Measurements from ENCODE around the gene PDF. TPM values are rescaled to one million over a fixed set of nuclear protein-coding genes. Genes with fewer than 3 reads are reported as not detected.
A peak's percentile ranks its signal among the peaks of the same experiment; 100 is the strongest.

PDF gene
- total and polyA plus RNA-seq, 2 of the 13 experiments (the other 11 are each of a cell fraction or from before 2014, with no cell fraction given): 12.4 to 48.8 TPM

GRCh38 chr16:69326172-69326873 lies 4.1 kb downstream of the PDF start (continued):
- TF ChIP-seq ZNF574 (CRISPR knock-in tag; IDR thresholded peaks at IDR 0.05) (peak; percentile 92), GTF3A (CRISPR knock-in tag; conservative IDR thresholded peaks at IDR 0.05) (no peak), ZNF292 (CRISPR knock-in tag; IDR thresholded peaks at IDR 0.05; ENCODE audit: borderline replicate concordance, low read depth) (peak; percentile 90; the same call in 1 of the 2 replicates), ZMYM4 (CRISPR knock-in tag; IDR thresholded peaks at IDR 0.05) (0 out of 2 replicates have a peak, but pooled peaks have one; percentile 56), ISL2 (CRISPR knock-in tag; IDR thresholded peaks at IDR 0.05) (no peak; the same call in 1 of the 2 replicates), ZNF598 (CRISPR knock-in tag; IDR thresholded peaks at IDR 0.05; ENCODE audit: borderline replicate concordance) (peak; percentile 46; the same call in 1 of the 2 replicates), ZBTB37 (CRISPR knock-in tag; IDR thresholded peaks at IDR 0.05) (no peak), ERF (CRISPR knock-in tag; IDR thresholded peaks at IDR 0.05) (peak; percentile 77), CAMTA2 (CRISPR knock-in tag; IDR thresholded peaks at IDR 0.05; ENCODE audit: borderline replicate concordance) (no peak), PAF1 (CRISPR knock-in tag; IDR thresholded peaks at IDR 0.05) (no peak), SMYD3 (CRISPR knock-in tag; IDR thresholded peaks at IDR 0.05) (peak; percentile 21; the same call in 1 of the 2 replicates), TBX2 (CRISPR knock-in tag; IDR thresholded peaks at IDR 0.05; ENCODE audit: borderline replicate concordance) (peak; percentile 71), KDM1A (CRISPR knock-in tag; IDR thresholded peaks at IDR 0.05) (no peak), NR0B2 (CRISPR knock-in tag; IDR thresholded peaks at IDR 0.05) (no peak), FOXA1 (IDR thresholded peaks at IDR 0.05) (no peak), FOXA1 (CRISPR knock-in tag; IDR thresholded peaks at IDR 0.05) (peak; percentile 57; the same call in 1 of the 2 replicates), HBP1 (CRISPR knock-in tag; IDR thresholded peaks at IDR 0.05; ENCODE audit: low read depth) (0 out of 2 replicates have a peak, but pooled peaks have one; percentile 36), ZNF713 (CRISPR knock-in tag; IDR thresholded peaks at IDR 0.05) (no peak), ZBTB25 (CRISPR knock-in tag; IDR thresholded peaks at IDR 0.05) (peak; percentile 58; the same call in 1 of the 2 replicates), ZNF460 (CRISPR knock-in tag; IDR thresholded peaks at IDR 0.05; ENCODE audit: borderline replicate concordance) (no peak), ZFP1 (CRISPR knock-in tag; IDR thresholded peaks at IDR 0.05) (no peak), ZSCAN12 (CRISPR knock-in tag; IDR thresholded peaks at IDR 0.05) (peak; percentile 70; the same call in 1 of the 2 replicates), GABPB1 (CRISPR knock-in tag; IDR thresholded peaks at IDR 0.05) (peak; percentile 52; the same call in 1 of the 2 replicates)
